ENCODE data around the gene FNIP2. TPM values are rescaled to one million over a fixed set of nuclear protein-coding genes. Genes with fewer than 3 reads are reported as not detected.

FNIP2 gene
- total and polyA plus RNA-seq, 3 experiments from 2014 or later: 5.1 to 13.3 (median 11.7) TPM

DNA sequence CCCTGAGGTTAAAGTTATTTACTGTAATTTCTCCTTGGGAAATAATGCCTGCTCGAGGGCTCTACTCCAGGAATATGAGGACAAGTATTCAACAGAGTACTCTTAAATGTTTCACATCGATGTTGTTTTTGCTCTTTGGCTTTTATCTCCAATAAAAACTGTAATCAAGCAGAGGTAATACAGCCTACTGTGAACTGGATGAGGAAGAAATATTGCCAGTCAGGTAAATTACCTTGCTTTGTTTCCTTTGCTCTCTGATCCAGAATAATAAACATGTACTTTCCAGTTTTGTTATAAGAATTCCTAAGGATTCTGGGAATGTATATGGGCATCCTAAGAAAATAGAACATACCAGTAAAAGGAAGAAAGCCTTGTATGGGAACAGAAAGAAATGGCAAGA lies 60.4 kb downstream of the FNIP2 start:
- POLR2A ChIA-PET: no interaction called here
- CTCF ChIA-PET: no interaction called here
- H3K27ac Mint-ChIP-seq: peak overlapping the region in 1 of 8 donors; percentile 55

GRCh38 chr4:158833602-158834001 lies 64.8 kb downstream of the FNIP2 start:
- no peak overlapping the region for H3K27ac ChIP-seq (ENCODE audit: low read depth, low read length)
- H3K9me3 Mint-ChIP-seq: no peaks in the 10 kb centered on the region
- H3K4me3 ChIP-seq (ENCODE audit: low read length): no peak overlapping the region
- ChIA-PET POLR2A (no interaction called here), CTCF (no interaction called here)
- H3K4me1 ChIP-seq (ENCODE audit: insufficient read depth, low read length): no peaks in the 10 kb centered on the region
- H3K36me3 ChIP-seq (ENCODE audit: insufficient read depth, low read length): peaks cover 7% of the 10 kb centered on the region
- peaks cover 0 to 1% of the 10 kb centered on the region in 2 donors for H3K27me3 Mint-ChIP-seq
- H3K4me1 Mint-ChIP-seq: no peaks in the 10 kb centered on the region
- DNase-seq: no peak
- no peak overlapping the region for H3K27ac Mint-ChIP-seq
- no peak overlapping the region for H3K4me3 Mint-ChIP-seq
- peaks cover 11 to 60% (median 14%) of the 10 kb centered on the region in 3 donors for H3K36me3 Mint-ChIP-seq
- no peaks in the 10 kb centered on the region for H3K27me3 ChIP-seq (ENCODE audit: insufficient read depth, low read length, poor library complexity, severe bottlenecking)
- H3K9me3 ChIP-seq (ENCODE audit: low read length): no peaks in the 10 kb centered on the region

More for the DNA sequence above, 60.4 kb downstream of the FNIP2 start:
- Mint-ChIP-seq H3K4me1 (peaks cover 23 to 38% (median 37%) of the 10 kb centered on the region in 3 donors), H3K9me3 (no peaks in the 10 kb centered on the region), H3K27me3 (peaks cover 0 to 1% of the 10 kb centered on the region in 2 donors), H3K4me3 (no peak overlapping the region), H3K36me3 (peaks cover 9 to 41% (median 11%) of the 10 kb centered on the region in 3 donors)
- Histone ChIP-seq H3K27me3 (ENCODE audit: insufficient read depth, low read length, poor library complexity, severe bottlenecking) (no peaks in the 10 kb centered on the region), H3K4me3 (ENCODE audit: low read length) (no peak overlapping the region), H3K27ac (ENCODE audit: low read depth, low read length) (no peak overlapping the region), H3K4me1 (ENCODE audit: insufficient read depth, low read length) (peaks cover 18% of the 10 kb centered on the region), H3K36me3 (ENCODE audit: insufficient read depth, low read length) (peaks cover 7% of the 10 kb centered on the region), H3K9me3 (ENCODE audit: low read length) (no peaks in the 10 kb centered on the region)
- no peak for DNase-seq

- H3K4me1 Mint-ChIP-seq: no peaks in the 10 kb centered on the region
- peaks cover 0 to 1% of the 10 kb centered on the region in 2 donors for H3K27me3 Mint-ChIP-seq
- no peak for DNase-seq
- CTCF ChIA-PET: interaction anchor here (1.1 kb wide), 1 partner anchor 28 kb away, joined by 3 read pairs; no protein-coding TSS in a partner anchor
- H3K27ac ChIP-seq (ENCODE audit: low read depth, low read length): no peak overlapping the region
- no peaks in the 10 kb centered on the region for H3K9me3 ChIP-seq (ENCODE audit: low read length)
- H3K36me3 ChIP-seq (ENCODE audit: insufficient read depth, low read length): peaks cover 7% of the 10 kb centered on the region
- no peaks in the 10 kb centered on the region for H3K4me1 ChIP-seq (ENCODE audit: insufficient read depth, low read length)
- H3K4me3 ChIP-seq (ENCODE audit: low read length): no peak overlapping the region
- no peaks in the 10 kb centered on the region for H3K27me3 ChIP-seq (ENCODE audit: insufficient read depth, low read length, poor library complexity, severe bottlenecking)
- H3K36me3 Mint-ChIP-seq: peaks cover 11 to 56% (median 16%) of the 10 kb centered on the region in 3 donors
- peak overlapping the region in 2 of 8 donors; percentile 12 to 13 for H3K27ac Mint-ChIP-seq
- H3K4me3 Mint-ChIP-seq: no peak overlapping the region
- POLR2A ChIA-PET: no interaction called here
- no peaks in the 10 kb centered on the region for H3K9me3 Mint-ChIP-seq
Observed at GRCh38 chr4:158835226-158836001, 66.6 kb downstream of the FNIP2 start.

GRCh38 chr4:158836002-158836369 lies 67.2 kb downstream of the FNIP2 start:
- no peak overlapping the region for H3K27ac ChIP-seq (ENCODE audit: low read depth, low read length)
- no peak overlapping the region for H3K4me3 ChIP-seq (ENCODE audit: low read length)
- no peaks in the 10 kb centered on the region for H3K27me3 ChIP-seq (ENCODE audit: insufficient read depth, low read length, poor library complexity, severe bottlenecking)
- Mint-ChIP-seq H3K9me3 (no peaks in the 10 kb centered on the region), H3K4me1 (no peaks in the 10 kb centered on the region), H3K36me3 (peaks cover 13 to 54% (median 13%) of the 10 kb centered on the region in 3 donors), H3K27ac (no peak overlapping the region), H3K4me3 (no peak overlapping the region), H3K27me3 (peaks cover 0 to 1% of the 10 kb centered on the region in 2 donors)
- CTCF ChIA-PET: interaction anchor here (1.1 kb wide), 1 partner anchor 28 kb away, joined by 3 read pairs; no protein-coding TSS in a partner anchor
- peaks cover 7% of the 10 kb centered on the region for H3K36me3 ChIP-seq (ENCODE audit: insufficient read depth, low read length)
- POLR2A ChIA-PET: no interaction called here
- no peak for DNase-seq
- H3K9me3 ChIP-seq (ENCODE audit: low read length): no peaks in the 10 kb centered on the region
- H3K4me1 ChIP-seq (ENCODE audit: insufficient read depth, low read length): no peaks in the 10 kb centered on the region

DNA sequence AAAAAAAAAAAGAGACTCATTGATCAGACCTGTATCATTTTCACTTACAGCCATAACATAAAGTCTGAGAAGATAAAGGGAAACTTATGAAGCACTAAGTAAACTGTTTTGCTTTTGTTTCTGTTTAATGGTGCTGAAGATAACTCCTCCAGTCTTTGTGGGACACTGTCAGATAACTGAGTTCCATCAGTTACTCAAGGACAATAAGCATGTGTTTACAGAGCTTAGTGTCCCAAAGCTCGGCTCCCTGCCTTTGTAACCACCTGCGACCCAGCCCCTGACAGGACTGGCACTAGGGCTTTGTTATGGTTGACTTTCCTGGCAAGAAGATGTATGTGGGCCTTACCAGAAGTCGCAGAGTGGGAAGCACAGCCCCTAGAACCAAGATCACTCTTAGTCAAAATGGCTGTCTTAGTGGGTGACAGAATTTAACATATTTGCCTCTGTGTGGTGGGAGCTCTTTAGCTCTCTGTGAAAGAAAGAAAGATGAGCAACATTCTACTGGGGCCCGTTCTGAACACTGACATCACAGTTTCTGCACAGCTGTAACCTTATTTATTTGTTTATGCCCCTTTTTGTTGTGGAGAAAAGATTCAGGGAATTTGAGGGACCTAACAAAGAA lies 68.1 kb downstream of the FNIP2 start:
- Mint-ChIP-seq H3K36me3 (peaks cover 12 to 51% (median 15%) of the 10 kb centered on the region in 3 donors), H3K4me3 (no peak overlapping the region), H3K4me1 (no peaks in the 10 kb centered on the region), H3K9me3 (no peaks in the 10 kb centered on the region), H3K27me3 (peaks cover 0 to 1% of the 10 kb centered on the region in 2 donors), H3K27ac (no peak overlapping the region)
- Histone ChIP-seq H3K9me3 (ENCODE audit: low read length) (no peaks in the 10 kb centered on the region), H3K4me1 (ENCODE audit: insufficient read depth, low read length) (no peaks in the 10 kb centered on the region), H3K27ac (ENCODE audit: low read depth, low read length) (no peak overlapping the region), H3K27me3 (ENCODE audit: insufficient read depth, low read length, poor library complexity, severe bottlenecking) (no peaks in the 10 kb centered on the region), H3K36me3 (ENCODE audit: insufficient read depth, low read length) (peaks cover 3% of the 10 kb centered on the region), H3K4me3 (ENCODE audit: low read length) (no peak overlapping the region)
- POLR2A ChIA-PET: no interaction called here
- CTCF ChIA-PET: interaction anchor here (1.1 kb wide), 1 partner anchor 27 kb away, joined by 3 read pairs; no protein-coding TSS in a partner anchor
- no peak for DNase-seq

DNA sequence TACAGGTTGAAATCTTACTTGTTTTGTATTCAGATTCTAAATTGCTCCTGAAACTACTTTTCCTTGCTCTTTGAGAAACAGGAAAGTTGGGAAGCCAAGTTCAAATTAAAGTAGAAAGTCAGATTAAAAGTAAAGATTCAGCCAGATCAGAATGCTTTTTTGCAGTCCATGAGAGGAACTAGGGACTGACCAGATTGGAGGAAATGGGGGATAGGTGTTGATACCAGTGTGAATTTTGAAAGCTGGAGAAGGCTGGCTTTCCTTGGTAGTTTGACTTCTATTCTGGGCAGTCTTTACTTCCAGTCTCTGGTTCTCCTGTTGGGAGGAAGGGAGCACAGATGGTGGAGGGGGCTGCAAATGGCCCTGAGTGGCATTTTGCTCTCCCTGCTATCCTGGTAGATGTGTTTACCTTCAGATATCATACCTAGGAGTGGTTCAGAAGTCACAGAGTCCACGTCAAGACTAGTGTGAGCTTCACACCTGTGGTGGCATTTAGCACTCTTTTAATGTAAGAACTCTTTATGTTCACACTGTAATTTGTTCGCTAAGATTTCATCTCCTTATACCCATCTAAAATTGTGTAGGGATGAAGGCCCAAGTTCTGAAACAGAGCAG lies 68.8 kb downstream of the FNIP2 start:
- POLR2A ChIA-PET: no interaction called here
- peaks cover 12 to 46% (median 15%) of the 10 kb centered on the region in 3 donors for H3K36me3 Mint-ChIP-seq
- no peak for DNase-seq
- peaks cover 0 to 1% of the 10 kb centered on the region in 2 donors for H3K27me3 Mint-ChIP-seq
- no peaks in the 10 kb centered on the region for H3K36me3 ChIP-seq (ENCODE audit: insufficient read depth, low read length)
- no peaks in the 10 kb centered on the region for H3K27me3 ChIP-seq (ENCODE audit: insufficient read depth, low read length, poor library complexity, severe bottlenecking)
- H3K4me3 Mint-ChIP-seq: no peak overlapping the region
- no peaks in the 10 kb centered on the region for H3K9me3 ChIP-seq (ENCODE audit: low read length)
- H3K4me3 ChIP-seq (ENCODE audit: low read length): no peak overlapping the region
- no peaks in the 10 kb centered on the region for H3K9me3 Mint-ChIP-seq
- CTCF ChIA-PET: no interaction called here
- no peak overlapping the region for H3K27ac ChIP-seq (ENCODE audit: low read depth, low read length)
- no peaks in the 10 kb centered on the region for H3K4me1 Mint-ChIP-seq
- peak overlapping the region in 1 of 8 donors; percentile 47 for H3K27ac Mint-ChIP-seq
- no peaks in the 10 kb centered on the region for H3K4me1 ChIP-seq (ENCODE audit: insufficient read depth, low read length)

GRCh38 chr4:158840131-158840530 lies 71.3 kb downstream of the FNIP2 start:
- ChIA-PET POLR2A (no interaction called here), CTCF (interaction anchor here (1.2 to 2.4 kb wide), 4 partner anchors 11 to 362 kb away, joined by 3 to 9 read pairs (median 6); no protein-coding TSS in a partner anchor)
- H3K27me3 ChIP-seq (ENCODE audit: insufficient read depth, low read length, poor library complexity, severe bottlenecking): no peaks in the 10 kb centered on the region
- Mint-ChIP-seq H3K4me3 (no peak overlapping the region), H3K27me3 (no peaks in the 10 kb centered on the region), H3K36me3 (peaks cover 10 to 30% (median 17%) of the 10 kb centered on the region in 3 donors), H3K27ac (no peak overlapping the region), H3K9me3 (no peaks in the 10 kb centered on the region), H3K4me1 (no peaks in the 10 kb centered on the region)
- H3K36me3 ChIP-seq (ENCODE audit: insufficient read depth, low read length): no peaks in the 10 kb centered on the region
- no peaks in the 10 kb centered on the region for H3K4me1 ChIP-seq (ENCODE audit: insufficient read depth, low read length)
- no peaks in the 10 kb centered on the region for H3K9me3 ChIP-seq (ENCODE audit: low read length)
- no peak for DNase-seq
- H3K4me3 ChIP-seq (ENCODE audit: low read length): no peak overlapping the region
- no peak overlapping the region for H3K27ac ChIP-seq (ENCODE audit: low read depth, low read length)

GRCh38 chr4:158841540-158841939 lies 72.7 kb downstream of the FNIP2 start:
- ChIA-PET CTCF (interaction anchor here (2.4 kb wide), 1 partner anchor 15 kb away, joined by 6 read pairs; no protein-coding TSS in a partner anchor), POLR2A (no interaction called here)
- no peaks in the 10 kb centered on the region for H3K27me3 Mint-ChIP-seq
- DNase-seq: no peak
- H3K4me3 ChIP-seq (ENCODE audit: low read length): no peak overlapping the region
- no peaks in the 10 kb centered on the region for H3K4me1 Mint-ChIP-seq
- no peaks in the 10 kb centered on the region for H3K9me3 ChIP-seq (ENCODE audit: low read length)
- H3K36me3 Mint-ChIP-seq: peaks cover 10 to 18% (median 12%) of the 10 kb centered on the region in 3 donors
- no peak overlapping the region for H3K27ac Mint-ChIP-seq
- no peaks in the 10 kb centered on the region for H3K9me3 Mint-ChIP-seq
- no peak overlapping the region for H3K27ac ChIP-seq (ENCODE audit: low read depth, low read length)
- no peaks in the 10 kb centered on the region for H3K36me3 ChIP-seq (ENCODE audit: insufficient read depth, low read length)
- no peak overlapping the region for H3K4me3 Mint-ChIP-seq
- H3K27me3 ChIP-seq (ENCODE audit: insufficient read depth, low read length, poor library complexity, severe bottlenecking): no peaks in the 10 kb centered on the region
- no peaks in the 10 kb centered on the region for H3K4me1 ChIP-seq (ENCODE audit: insufficient read depth, low read length)

Data from CD8-positive, alpha-beta memory T cell (primary cell).